Peyer's patch (tissue), 4 donors: ENCODE results near the gene PCDH1.

Source experiments
- POLR2A ChIP-seq, 2 donors: fragments of 450-650 bp; IDR thresholded peaks; one replicate each; pipeline ENCODE4 v1.5.1; 2017; ENCODE audit warnings: antibody characterized with exemption in 2 of 2, mild to moderate bottlenecking in 2 of 2, moderate library complexity in 2 of 2
- TF ChIP-seq, protein P1 (sequence below), 6 experiments: fragments of 450-650 bp in 4 of 6; fragments of 200-600 bp in 2 of 6; sonication (generic) in 1 of 6; IDR thresholded peaks; one replicate each; pipeline ENCODE4 v1.5.1; 2017 to 2019; ENCODE audit warnings: antibody characterized with exemption in 6 of 6, mild to moderate bottlenecking in 3 of 6, moderate library complexity in 1 of 6

DNA sequence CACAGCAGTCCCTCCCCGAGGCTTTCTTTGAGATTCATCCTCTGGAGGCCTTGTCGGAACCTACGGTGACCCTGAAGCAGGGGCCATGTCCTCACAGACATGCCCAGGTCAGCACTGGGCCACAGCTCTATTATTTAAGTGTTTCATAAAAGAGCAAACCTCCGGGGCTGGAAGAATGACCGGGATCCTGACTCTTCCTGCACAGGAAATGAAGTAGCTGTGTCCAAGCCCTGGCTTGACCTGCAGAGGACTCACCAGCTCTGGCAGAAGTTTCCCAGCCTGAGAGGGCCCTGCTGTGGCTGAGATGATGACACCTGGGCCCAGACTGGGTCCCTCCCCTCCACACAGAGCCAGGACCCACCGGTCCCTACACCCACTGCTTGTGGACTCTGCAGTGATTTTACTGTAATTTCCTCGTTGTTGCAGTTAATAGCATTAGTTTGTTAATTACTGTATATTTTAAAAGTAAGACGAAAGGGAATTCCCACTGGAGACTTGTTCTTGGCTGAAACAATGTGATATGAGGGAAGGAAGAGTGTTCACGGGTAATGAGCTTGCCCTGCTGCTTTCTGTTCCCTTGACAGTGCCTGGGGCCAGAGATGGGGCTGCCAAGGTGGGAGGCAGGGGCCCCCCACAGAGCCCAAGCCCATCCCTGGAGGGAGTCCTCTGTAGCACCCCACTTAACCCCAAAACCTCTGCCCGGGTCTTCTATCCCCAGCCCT lies 72.2 kb downstream of the PCDH1 start:
- TF ChIP-seq, protein P1, sequence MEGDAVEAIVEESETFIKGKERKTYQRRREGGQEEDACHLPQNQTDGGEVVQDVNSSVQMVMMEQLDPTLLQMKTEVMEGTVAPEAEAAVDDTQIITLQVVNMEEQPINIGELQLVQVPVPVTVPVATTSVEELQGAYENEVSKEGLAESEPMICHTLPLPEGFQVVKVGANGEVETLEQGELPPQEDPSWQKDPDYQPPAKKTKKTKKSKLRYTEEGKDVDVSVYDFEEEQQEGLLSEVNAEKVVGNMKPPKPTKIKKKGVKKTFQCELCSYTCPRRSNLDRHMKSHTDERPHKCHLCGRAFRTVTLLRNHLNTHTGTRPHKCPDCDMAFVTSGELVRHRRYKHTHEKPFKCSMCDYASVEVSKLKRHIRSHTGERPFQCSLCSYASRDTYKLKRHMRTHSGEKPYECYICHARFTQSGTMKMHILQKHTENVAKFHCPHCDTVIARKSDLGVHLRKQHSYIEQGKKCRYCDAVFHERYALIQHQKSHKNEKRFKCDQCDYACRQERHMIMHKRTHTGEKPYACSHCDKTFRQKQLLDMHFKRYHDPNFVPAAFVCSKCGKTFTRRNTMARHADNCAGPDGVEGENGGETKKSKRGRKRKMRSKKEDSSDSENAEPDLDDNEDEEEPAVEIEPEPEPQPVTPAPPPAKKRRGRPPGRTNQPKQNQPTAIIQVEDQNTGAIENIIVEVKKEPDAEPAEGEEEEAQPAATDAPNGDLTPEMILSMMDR (IDR thresholded peaks at IDR 0.05), result no peak
- TF ChIP-seq POLR2A (IDR thresholded peaks at IDR 0.05), result no peak
